Testis (tissue), 3 donors: ENCODE measurements around the gene CHD5. TPM values are rescaled to one million over a fixed set of nuclear protein-coding genes. Genes with fewer than 3 reads are reported as not detected.

Source experiments
- DNase-seq: peaks from one replicate; pipeline ENCODE4 v3.0.0-alpha.2; 2019
- H3K27ac ChIP-seq, 2 donors: fragments of 200-600 bp; sonication (generic); one replicate each; pipeline ENCODE4 v1.5.1; 2019
- H3K27me3 ChIP-seq: fragments of 200-600 bp; sonication (generic); one replicate; pipeline ENCODE4 v1.5.1; 2019
- H3K36me3 ChIP-seq: fragments of 200-600 bp; sonication (generic); one replicate; pipeline ENCODE4 v1.5.1; 2017; ENCODE audit warnings: low read depth; ENCODE audit errors: missing control alignments
- H3K4me1 ChIP-seq: fragments of 200-600 bp; sonication (generic); one replicate; pipeline ENCODE4 v1.5.1; 2019
- H3K4me3 ChIP-seq, 2 donors: fragments of 200-600 bp; sonication (generic); one replicate each; pipeline ENCODE4 v1.5.1; 2017 to 2019
- H3K9me3 ChIP-seq: fragments of 200-600 bp; sonication (generic); one replicate; pipeline ENCODE4 v1.5.1; 2017
- POLR2A ChIP-seq: fragments of 450-650 bp; IDR thresholded peaks from one replicate; pipeline ENCODE4 v1.6.1; 2017; ENCODE audit warnings: antibody characterized with exemption, mild to moderate bottlenecking, moderate library complexity
- WGBS, 2 donors: methylation state at CpG; one replicate each; pipeline ENCODE4 v1.1.5; 2018; 5-methylcytosine and 5-hydroxymethylcytosine counted together
- intact Hi-C: fragments of 100-400 bp; cut with DNase I; formaldehyde crosslinking; loops from one replicate; pipeline ENCODE4 v1.15.1; 2023; ENCODE audit warnings: low total_unique reads
- polyA plus RNA-seq: library from polyadenylated mRNA; stranded (reverse); fragments of 350-450 nt; fragmentation: Illumina TruSeq; extraction: RNeasy Lipid Tissue Mini Kit (QIAGEN cat#74804); gene quantifications from one replicate; pipeline ENCODE4 v1.2.3, GENCODE V29; 2014; ENCODE audit warnings: low read depth, low replicate concordance; ENCODE audit not compliant: insufficient read depth
- total RNA-seq, 2 donors: library from RNA; depleted of rRNA; stranded (reverse); fragments of >200 nt; gene quantifications; one replicate each; pipeline ENCODE4 v1.2.3, GENCODE V29; 2016
- TF ChIP-seq, protein P1 (sequence below), 3 experiments: fragments of 450-650 bp in 2 of 3; fragments of 200-600 bp in 1 of 3; sonication (generic) in 1 of 3; IDR thresholded peaks; one replicate each; pipeline ENCODE4 v1.5.1; 2016 to 2019; ENCODE audit warnings: antibody characterized with exemption in 3 of 3, mild to moderate bottlenecking in 2 of 3, moderate library complexity in 1 of 3

CHD5 gene
- total and polyA plus RNA-seq, 3 donors from 2014 or later, result 42.1 to 67.5 (median 63.1) TPM

DNA sequence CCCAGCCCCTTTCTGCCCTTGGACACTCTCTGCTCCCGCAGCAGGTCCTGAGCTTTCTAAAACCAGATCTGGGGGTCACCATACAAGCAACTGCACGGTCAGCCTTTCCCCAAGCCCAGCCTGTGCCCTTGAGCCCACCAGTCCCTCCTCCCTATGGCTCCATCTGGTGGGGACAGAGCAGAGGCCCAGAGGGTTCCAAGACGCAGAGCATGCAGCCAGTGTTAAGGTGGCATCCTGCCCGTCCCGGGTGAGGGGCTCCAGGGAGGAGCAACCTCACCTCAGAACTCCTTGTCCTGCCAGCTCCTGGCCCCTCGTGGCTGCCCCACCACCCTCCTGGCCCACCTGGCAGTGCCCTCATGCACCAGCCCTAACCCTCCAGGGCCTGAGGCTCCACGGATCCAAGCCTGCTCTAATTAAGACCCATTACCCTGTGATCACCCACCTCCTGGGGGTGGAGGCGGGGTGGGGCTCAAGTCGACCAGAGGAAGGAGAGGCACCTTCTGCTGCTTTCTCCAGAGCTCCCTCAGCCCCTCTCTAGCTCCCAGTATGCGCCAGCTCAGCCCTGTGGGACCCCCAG, 8.5 kb downstream of the CHD5 start:
- intact Hi-C loops, result no loop called here
- 45 to 72% methylated on average over 5 to 10 of the region's 10 CpGs for WGBS, 2 donors
- no peaks in the 10 kb centered on the region for H3K4me1 ChIP-seq
- no peaks in the 10 kb centered on the region for H3K9me3 ChIP-seq
- H3K27me3 ChIP-seq, result no peaks in the 10 kb centered on the region
- no peak for DNase-seq
- H3K36me3 ChIP-seq, result no peaks in the 10 kb centered on the region
- H3K4me3 ChIP-seq, result no peak overlapping the region
- TF ChIP-seq, protein P1, sequence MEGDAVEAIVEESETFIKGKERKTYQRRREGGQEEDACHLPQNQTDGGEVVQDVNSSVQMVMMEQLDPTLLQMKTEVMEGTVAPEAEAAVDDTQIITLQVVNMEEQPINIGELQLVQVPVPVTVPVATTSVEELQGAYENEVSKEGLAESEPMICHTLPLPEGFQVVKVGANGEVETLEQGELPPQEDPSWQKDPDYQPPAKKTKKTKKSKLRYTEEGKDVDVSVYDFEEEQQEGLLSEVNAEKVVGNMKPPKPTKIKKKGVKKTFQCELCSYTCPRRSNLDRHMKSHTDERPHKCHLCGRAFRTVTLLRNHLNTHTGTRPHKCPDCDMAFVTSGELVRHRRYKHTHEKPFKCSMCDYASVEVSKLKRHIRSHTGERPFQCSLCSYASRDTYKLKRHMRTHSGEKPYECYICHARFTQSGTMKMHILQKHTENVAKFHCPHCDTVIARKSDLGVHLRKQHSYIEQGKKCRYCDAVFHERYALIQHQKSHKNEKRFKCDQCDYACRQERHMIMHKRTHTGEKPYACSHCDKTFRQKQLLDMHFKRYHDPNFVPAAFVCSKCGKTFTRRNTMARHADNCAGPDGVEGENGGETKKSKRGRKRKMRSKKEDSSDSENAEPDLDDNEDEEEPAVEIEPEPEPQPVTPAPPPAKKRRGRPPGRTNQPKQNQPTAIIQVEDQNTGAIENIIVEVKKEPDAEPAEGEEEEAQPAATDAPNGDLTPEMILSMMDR (IDR thresholded peaks at IDR 0.05), result peak in 1 of 3 experiments; percentile 10
- no peak for TF ChIP-seq POLR2A
- H3K27ac ChIP-seq, result no peak overlapping the region

DNA sequence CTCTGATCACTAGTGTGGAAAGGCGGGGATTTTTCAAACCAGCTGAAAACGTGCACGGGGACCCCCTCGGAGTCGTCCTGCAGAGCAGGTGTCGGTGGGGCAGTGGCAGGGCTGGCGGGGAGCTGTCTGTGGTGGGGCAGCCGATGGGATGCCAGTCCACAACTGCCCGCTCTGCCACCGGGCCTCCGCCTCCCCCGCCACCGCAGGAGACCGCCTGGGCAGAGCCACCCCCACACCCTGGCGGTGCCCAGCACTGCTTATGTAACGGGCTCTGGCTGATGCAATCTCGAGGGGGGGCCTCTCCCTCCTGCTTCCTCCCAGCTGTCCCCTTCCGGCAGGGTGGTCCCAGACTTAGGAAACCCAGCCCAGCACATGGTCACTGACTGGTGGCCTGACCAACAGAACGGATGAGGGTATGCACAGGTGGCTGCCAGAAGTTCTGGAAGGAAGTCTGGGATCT, 9.3 kb downstream of the CHD5 start:
- no peaks in the 10 kb centered on the region for H3K27me3 ChIP-seq

DNA sequence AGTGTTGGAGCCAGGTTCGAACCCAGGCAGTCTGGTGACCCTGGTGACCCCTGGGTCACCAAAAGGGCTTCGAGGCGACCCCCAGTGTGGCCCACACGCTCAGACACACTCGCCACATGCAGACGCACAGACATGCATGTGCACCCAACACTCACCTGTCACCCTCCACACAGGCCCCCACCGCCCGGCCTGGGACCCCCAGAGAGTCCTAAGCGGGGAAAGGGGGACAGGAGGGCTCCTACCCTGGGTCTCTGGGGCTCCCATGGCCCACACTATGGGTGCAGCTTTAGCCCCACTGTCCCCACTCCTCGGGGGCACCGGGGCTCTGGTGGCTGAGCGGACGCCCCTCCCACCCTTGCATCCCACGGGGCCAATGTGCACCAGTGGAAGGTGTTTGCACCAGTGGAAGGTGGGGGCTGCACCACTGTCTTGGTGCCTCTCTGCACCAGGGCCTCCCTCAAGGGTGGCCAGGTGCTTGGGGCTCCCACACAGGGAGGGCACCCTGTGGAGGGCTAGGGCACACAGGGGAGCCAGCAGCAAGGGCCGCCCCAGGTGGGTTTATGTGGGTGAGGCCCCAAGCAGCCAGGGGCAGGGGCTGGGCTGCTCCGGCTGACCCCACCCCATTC, 9.9 kb downstream of the CHD5 start:
- no peak for TF ChIP-seq POLR2A
- TF ChIP-seq, protein P1 (IDR thresholded peaks at IDR 0.05), result no peak
- H3K27me3 ChIP-seq, result no peaks in the 10 kb centered on the region
- 76 to 88% methylated on average over 14 to 16 of the region's 16 CpGs for WGBS, 2 donors
- H3K27ac ChIP-seq, result no peak overlapping the region
- DNase-seq, result no peak
- H3K4me3 ChIP-seq, result no peak overlapping the region
- H3K4me1 ChIP-seq, result no peaks in the 10 kb centered on the region
- intact Hi-C loops, result no loop called here
- H3K9me3 ChIP-seq, result no peaks in the 10 kb centered on the region
- no peaks in the 10 kb centered on the region for H3K36me3 ChIP-seq

More for the DNA sequence above, 9.3 kb downstream of the CHD5 start:
- Histone ChIP-seq H3K27ac (no peak overlapping the region), H3K36me3 (no peaks in the 10 kb centered on the region), H3K9me3 (no peaks in the 10 kb centered on the region), H3K4me3 (no peak overlapping the region), H3K4me1 (no peaks in the 10 kb centered on the region)
- intact Hi-C loops, result no loop called here
- DNase-seq, result no peak
- WGBS, 2 donors, result 82 to 84% methylated on average over 11 to 19 of the region's 19 CpGs
- TF ChIP-seq, protein P1 (IDR thresholded peaks at IDR 0.05), result no peak
- no peak for TF ChIP-seq POLR2A

DNA sequence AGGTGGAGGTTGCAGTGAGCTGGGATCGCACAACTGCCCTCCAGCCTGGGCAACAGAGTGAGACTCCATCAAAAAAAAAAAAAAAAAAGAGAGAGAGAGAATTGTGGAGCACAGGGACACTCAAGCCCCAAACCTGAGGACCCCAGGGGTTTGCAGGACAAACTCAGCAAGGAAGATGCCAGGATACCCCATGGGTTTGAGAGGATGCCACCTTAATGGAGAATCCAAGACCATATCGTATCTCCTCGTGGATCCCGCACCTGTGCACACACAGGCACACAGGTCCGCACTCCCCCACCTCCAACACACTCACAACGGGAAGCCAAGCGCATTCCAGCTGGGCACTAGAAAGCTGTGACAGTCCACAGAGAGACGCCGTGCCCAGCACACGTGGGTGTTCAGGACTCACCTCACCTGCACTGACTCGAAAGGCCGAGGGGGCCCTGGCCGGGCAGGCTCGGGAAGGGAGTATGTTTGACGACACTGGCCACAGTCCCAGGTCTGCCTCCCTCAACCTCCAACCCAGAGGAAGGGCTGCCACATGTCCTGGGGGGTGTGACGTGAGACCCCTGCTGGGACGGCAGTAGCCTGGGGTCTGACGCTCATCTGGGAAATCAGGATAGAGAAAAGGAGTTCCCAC, 11.1 kb downstream of the CHD5 start:
- Histone ChIP-seq H3K4me1 (no peaks in the 10 kb centered on the region), H3K36me3 (no peaks in the 10 kb centered on the region), H3K27me3 (no peaks in the 10 kb centered on the region), H3K27ac (no peak overlapping the region), H3K9me3 (no peaks in the 10 kb centered on the region), H3K4me3 (no peak overlapping the region)
- TF ChIP-seq, protein P1 (IDR thresholded peaks at IDR 0.05), result no peak
- TF ChIP-seq POLR2A, result no peak
- intact Hi-C loops, result no loop called here
- DNase-seq, result no peak
- WGBS, 2 donors, result 71 to 79% methylated on average over 14 to 18 of the region's 18 CpGs
